HFF-Myc (cell line): ENCODE data around the gene ZMIZ1.
A peak's percentile ranks its signal among the peaks of the same experiment; 100 is the strongest.

Source experiments
- DNase-seq: peaks from one replicate; pipeline ENCODE4 v3.0.0-alpha.2; 2011; ENCODE audit warnings: low read depth; ENCODE audit errors: extremely low read depth
- H3K4me3 ChIP-seq: replicated peaks from 2 replicates; pipeline ENCODE4 v1.5.1; 2011; ENCODE audit warnings: low read depth, mild to moderate bottlenecking, control low read depth, low read length
- CTCF ChIP-seq: IDR thresholded peaks from 2 replicates; pipeline ENCODE4 v1.5.1; 2012; ENCODE audit warnings: mild to moderate bottlenecking, low read depth, low read length, control low read depth; ENCODE audit errors: missing control alignments

The ZMIZ1 gene

GRCh38 chr10:79148452-79149344 is 79.9 kb downstream of the ZMIZ1 start:
- no peak for TF ChIP-seq CTCF
- H3K4me3 ChIP-seq = no peak overlapping the region

GRCh38 chr10:79149345-79149661 is 80.5 kb downstream of the ZMIZ1 start:
- TF ChIP-seq CTCF = no peak
- DNase-seq = no peak
- no peak overlapping the region for H3K4me3 ChIP-seq

More at GRCh38 chr10:79148452-79149344, 79.9 kb downstream of the ZMIZ1 start:
- no peak for DNase-seq

- no peak for TF ChIP-seq CTCF
- no peak overlapping the region for H3K4me3 ChIP-seq
- peak; percentile 51 for DNase-seq
Measured at GRCh38 chr10:79149662-79150443, 81.1 kb downstream of the ZMIZ1 start.

- no peak for DNase-seq
- no peak for TF ChIP-seq CTCF
- no peak overlapping the region for H3K4me3 ChIP-seq
Measured at GRCh38 chr10:79150444-79150754, 81.6 kb downstream of the ZMIZ1 start.

- no peak overlapping the region for H3K4me3 ChIP-seq
- no peak for DNase-seq
- TF ChIP-seq CTCF = no peak
Measured at GRCh38 chr10:79152423-79152817, 83.7 kb downstream of the ZMIZ1 start.

- DNase-seq = no peak
- no peak for TF ChIP-seq CTCF
- no peak overlapping the region for H3K4me3 ChIP-seq
Measured at GRCh38 chr10:79153745-79154144, 85.0 kb downstream of the ZMIZ1 start.
